PC-9 (cell line): ENCODE measurements around the gene EIF3B.

ENCODE experiments used
- CTCF ChIP-seq: fragments of 200-600 bp; sonication (generic); conservative IDR thresholded peaks from 2 replicates; pipeline ENCODE4 v1.6.1; 2017; ENCODE audit warnings: mixed run types, antibody characterized with exemption, mild to moderate bottlenecking, moderate library complexity
- EZH2 ChIP-seq: fragments of 200-600 bp; sonication (generic); IDR thresholded peaks from 2 replicates; pipeline ENCODE4 v1.8.0; 2017; ENCODE audit warnings: antibody characterized with exemption, low read depth

GRCh38 chr7:2384354-2385243 is 30.0 kb downstream of the EIF3B start:
- TF ChIP-seq CTCF (peak; percentile 35; the same call in 1 of the 2 replicates), EZH2 (no peak)
